ENCODE data around the gene CHPT1.
"Not testable (repeated sequence)": the region's sequence is repeated elsewhere in the genome, so short reads cannot be mapped to it uniquely, and the experiment has no call there.

The CHPT1 gene

GRCh38 chr12:101729842-101730241 is 32.4 kb downstream of the CHPT1 start:
- DNase-seq: no peak

GRCh38 chr12:101732318-101732717 is 34.9 kb downstream of the CHPT1 start:
- DNase-seq: no peak

- no peak for DNase-seq
Measured at GRCh38 chr12:101733166-101733565, 35.7 kb downstream of the CHPT1 start.

GRCh38 chr12:101734482-101734881 is 37.0 kb downstream of the CHPT1 start:
- DNase-seq: not testable (repeated sequence)

GRCh38 chr12:101737476-101737875 is 40.0 kb downstream of the CHPT1 start:
- no peak for DNase-seq

- DNase-seq: no peak
Measured at GRCh38 chr12:101738920-101739665, 41.7 kb downstream of the CHPT1 start, which contains the start of gene SYCP3. Gene SYCP3 (minus strand): TSS chr12:101739462. CDS start chr12:101737935, 1,527 bp downstream.

- no peak for DNase-seq
Measured at GRCh38 chr12:101740566-101740965, 43.1 kb downstream of the CHPT1 start.

GRCh38 chr12:101740980-101741379 is 43.5 kb downstream of the CHPT1 start:
- no peak for DNase-seq

- DNase-seq: no peak
Measured at GRCh38 chr12:101743242-101743641, 45.8 kb downstream of the CHPT1 start.

GRCh38 chr12:101743724-101744472 is 46.5 kb downstream of the CHPT1 start:
- no peak for DNase-seq

GRCh38 chr12:101745481-101745880 is 48.0 kb downstream of the CHPT1 start:
- DNase-seq: no peak

- no peak for DNase-seq
Measured at GRCh38 chr12:101746196-101746595, 48.8 kb downstream of the CHPT1 start.

- no peak for DNase-seq
Measured at GRCh38 chr12:101746661-101747060, 49.2 kb downstream of the CHPT1 start.

- DNase-seq: no peak
Measured at GRCh38 chr12:101747697-101748096, 50.3 kb downstream of the CHPT1 start.

GRCh38 chr12:101748907-101749306 is 51.5 kb downstream of the CHPT1 start:
- no peak for DNase-seq

- no peak for DNase-seq
Measured at GRCh38 chr12:101749657-101750056, 52.2 kb downstream of the CHPT1 start.

- no peak for DNase-seq
Measured at GRCh38 chr12:101750152-101750551, 52.7 kb downstream of the CHPT1 start.

GRCh38 chr12:101759396-101760047 is 62.1 kb downstream of the CHPT1 start:
- DNase-seq: no peak

GRCh38 chr12:101761350-101761749 is 63.9 kb downstream of the CHPT1 start:
- DNase-seq: no peak

- no peak for DNase-seq
Measured at GRCh38 chr12:101761781-101762180, 64.3 kb downstream of the CHPT1 start.

- no peak for DNase-seq
Measured at GRCh38 chr12:101763246-101763931, 65.9 kb downstream of the CHPT1 start.

GRCh38 chr12:101764051-101764792 is 66.8 kb downstream of the CHPT1 start:
- DNase-seq: no peak

All from activated CD4-positive, alpha-beta T cell treated with anti-CD3 and anti-CD28 coated beads for 48 hours (primary cell).